ENCODE measurements around the gene USP30. TPM values are rescaled to one million over a fixed set of nuclear protein-coding genes. Genes with fewer than 3 reads are reported as not detected.

USP30 gene, protein sequence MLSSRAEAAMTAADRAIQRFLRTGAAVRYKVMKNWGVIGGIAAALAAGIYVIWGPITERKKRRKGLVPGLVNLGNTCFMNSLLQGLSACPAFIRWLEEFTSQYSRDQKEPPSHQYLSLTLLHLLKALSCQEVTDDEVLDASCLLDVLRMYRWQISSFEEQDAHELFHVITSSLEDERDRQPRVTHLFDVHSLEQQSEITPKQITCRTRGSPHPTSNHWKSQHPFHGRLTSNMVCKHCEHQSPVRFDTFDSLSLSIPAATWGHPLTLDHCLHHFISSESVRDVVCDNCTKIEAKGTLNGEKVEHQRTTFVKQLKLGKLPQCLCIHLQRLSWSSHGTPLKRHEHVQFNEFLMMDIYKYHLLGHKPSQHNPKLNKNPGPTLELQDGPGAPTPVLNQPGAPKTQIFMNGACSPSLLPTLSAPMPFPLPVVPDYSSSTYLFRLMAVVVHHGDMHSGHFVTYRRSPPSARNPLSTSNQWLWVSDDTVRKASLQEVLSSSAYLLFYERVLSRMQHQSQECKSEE
- total RNA-seq: 10 to 100 TPM; 11.4 to 11.8 TPM

- ChIA-PET CTCF (interaction anchor here (0.7 to 1.7 kb wide), 4 partner anchors 40 to 169 kb away, joined by 3 to 5 read pairs (median 4); partner anchors contain the start of gene ALKBH2), POLR2A (interaction anchor here (0.8 to 1.6 kb wide), 3 partner anchors 40 to 492 kb away, joined by 3 to 5 read pairs (median 4); partner anchors contain the start of genes ALKBH2, SART3 and SSH1)
- intact Hi-C loops (cut with micrococcal nuclease): loop anchor here (1.0 to 5.0 kb wide), 7 partner anchors 41 to 490 kb away; partner anchors contain the start of genes ALKBH2, ISCU, SSH1 and UNG
- peak; percentile 89 for DNase-seq
- peak within 1 kb of the TSS; percentile 89 for H3K4me3 Mint-ChIP-seq
- no peaks in the 10 kb centered on the region for H3K9me3 Mint-ChIP-seq
- H3K4me1 Mint-ChIP-seq (ENCODE audit: low read depth): peaks cover 15% of the 10 kb centered on the region
- peaks cover 4% of the 10 kb centered on the region for H3K36me3 Mint-ChIP-seq
- H3K27me3 Mint-ChIP-seq: no peaks in the 10 kb centered on the region
- peak within 1 kb of the TSS; percentile 97 for H3K27ac Mint-ChIP-seq
Observed at GRCh38 chr12:109052414-109053323, at the start of gene USP30. TSS of gene USP30 (plus strand) at chr12:109052576. CDS start at chr12:109052679, 103 bp downstream.

- Mint-ChIP-seq H3K9me3 (no peaks in the 10 kb centered on the region), H3K36me3 (no peaks in the 10 kb centered on the region)
- CTCF ChIA-PET: no interaction called here
Observed at GRCh38 chr12:109004017-109004416, 48.4 kb upstream of the USP30 start.

DNA sequence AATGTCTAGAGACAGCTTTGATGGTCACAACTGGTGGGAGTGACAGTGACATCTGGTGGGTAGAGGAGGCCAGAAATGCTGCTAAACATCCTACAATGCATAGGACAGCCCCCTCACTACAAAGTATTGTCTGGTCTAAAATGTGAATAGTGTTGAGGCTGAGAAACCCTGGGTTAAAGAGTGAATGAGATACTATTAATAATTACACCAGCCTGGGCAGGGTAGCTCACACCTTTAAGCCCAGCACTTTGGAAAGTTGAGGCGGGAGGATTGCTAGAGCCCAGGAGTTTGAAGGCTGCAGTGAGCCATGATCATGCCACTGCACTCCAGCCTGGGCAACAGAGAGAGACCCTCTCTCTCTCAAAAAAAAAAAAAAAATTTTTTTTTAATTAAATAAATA is 42.6 kb upstream of the USP30 start:
- Mint-ChIP-seq H3K27ac (no peak overlapping the region), H3K27me3 (peaks cover 12% of the 10 kb centered on the region), H3K4me1 (ENCODE audit: low read depth) (no peaks in the 10 kb centered on the region), H3K4me3 (no peak overlapping the region), H3K9me3 (no peaks in the 10 kb centered on the region), H3K36me3 (no peaks in the 10 kb centered on the region)
- intact Hi-C loops (cut with micrococcal nuclease): no loop called here
- CTCF ChIA-PET: interaction anchor here (1.5 kb wide), 1 partner anchor 102 kb away, joined by 3 read pairs; no protein-coding TSS in a partner anchor
- no peak for DNase-seq
- POLR2A ChIA-PET: no interaction called here

More at GRCh38 chr12:109004017-109004416, 48.4 kb upstream of the USP30 start:
- no peak for DNase-seq
- H3K27ac Mint-ChIP-seq: no peak overlapping the region
- no peak overlapping the region for H3K4me3 Mint-ChIP-seq
- no peaks in the 10 kb centered on the region for H3K4me1 Mint-ChIP-seq (ENCODE audit: low read depth)
- intact Hi-C loops (cut with micrococcal nuclease): no loop called here
- peaks cover 4% of the 10 kb centered on the region for H3K27me3 Mint-ChIP-seq
- POLR2A ChIA-PET: no interaction called here

DNA sequence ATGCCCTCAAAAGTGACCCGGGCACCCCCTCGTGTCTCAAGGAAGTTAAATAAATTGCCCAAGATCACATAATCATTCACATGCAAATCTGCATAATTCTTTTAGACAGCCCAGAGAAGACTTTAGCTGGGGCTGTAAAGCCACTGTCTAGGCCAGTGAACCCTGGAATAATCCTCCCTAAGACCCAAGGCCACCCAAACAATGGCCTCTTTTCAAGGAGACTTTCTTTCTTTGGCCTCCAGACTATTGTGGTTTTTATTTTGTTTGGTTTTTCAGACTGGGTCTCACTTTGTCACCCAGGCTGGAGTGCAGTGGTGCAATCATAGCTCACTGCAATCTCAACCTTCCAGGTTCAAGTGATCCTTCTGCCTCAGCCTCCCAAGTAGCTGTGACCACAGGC is 42.1 kb upstream of the USP30 start:
- no peaks in the 10 kb centered on the region for H3K4me1 Mint-ChIP-seq (ENCODE audit: low read depth)
- H3K27ac Mint-ChIP-seq: no peak overlapping the region
- H3K4me3 Mint-ChIP-seq: no peak overlapping the region
- intact Hi-C loops (cut with micrococcal nuclease): no loop called here
- no peaks in the 10 kb centered on the region for H3K36me3 Mint-ChIP-seq
- ChIA-PET CTCF (interaction anchor here (1.5 kb wide), 1 partner anchor 102 kb away, joined by 3 read pairs; no protein-coding TSS in a partner anchor), POLR2A (no interaction called here)
- no peaks in the 10 kb centered on the region for H3K9me3 Mint-ChIP-seq
- peaks cover 16% of the 10 kb centered on the region for H3K27me3 Mint-ChIP-seq
- DNase-seq: no peak

DNA sequence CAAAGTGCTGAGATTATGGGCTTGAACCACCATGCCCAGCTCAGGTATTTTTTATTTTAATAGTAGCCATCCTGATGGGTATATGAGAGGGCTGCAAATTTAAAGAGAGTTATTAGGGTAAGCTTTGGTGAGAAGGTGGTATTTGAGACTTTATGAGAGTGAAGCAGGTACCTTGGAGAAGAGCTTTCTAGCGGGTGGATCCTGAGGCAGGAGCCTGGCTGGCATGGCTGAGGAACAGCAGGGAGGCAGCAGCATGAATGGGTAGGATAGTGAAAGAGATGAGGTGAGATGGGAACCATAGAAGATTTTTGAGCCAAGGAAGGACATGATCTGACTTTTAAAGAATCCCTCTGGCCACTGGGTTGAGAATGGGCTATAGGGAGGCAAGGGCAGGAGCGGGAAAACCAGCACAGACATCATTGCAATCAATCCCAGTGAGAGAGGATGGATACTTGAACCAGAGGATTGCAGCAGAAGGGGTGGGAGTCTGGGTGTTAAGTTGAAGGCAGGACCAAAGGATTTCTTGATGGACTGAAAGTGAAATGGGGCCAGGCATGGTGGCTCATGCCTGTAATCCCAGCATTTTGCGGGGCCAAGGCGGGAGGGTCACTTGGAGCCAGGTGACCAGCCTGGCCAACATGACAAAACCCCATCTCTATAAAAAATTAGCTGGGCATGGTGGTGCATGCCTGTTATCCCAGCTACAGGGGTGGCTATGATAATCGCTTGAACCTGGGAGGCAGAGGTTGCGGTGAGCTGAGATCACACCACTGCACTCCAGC is 37.2 kb upstream of the USP30 start:
- POLR2A ChIA-PET: no interaction called here
- Mint-ChIP-seq H3K36me3 (no peaks in the 10 kb centered on the region), H3K4me1 (ENCODE audit: low read depth) (no peaks in the 10 kb centered on the region), H3K27ac (no peak overlapping the region), H3K27me3 (peaks cover 23% of the 10 kb centered on the region), H3K9me3 (no peaks in the 10 kb centered on the region), H3K4me3 (no peak overlapping the region)
- no peak for DNase-seq
- intact Hi-C loops (cut with micrococcal nuclease): no loop called here
- CTCF ChIA-PET: no interaction called here

DNA sequence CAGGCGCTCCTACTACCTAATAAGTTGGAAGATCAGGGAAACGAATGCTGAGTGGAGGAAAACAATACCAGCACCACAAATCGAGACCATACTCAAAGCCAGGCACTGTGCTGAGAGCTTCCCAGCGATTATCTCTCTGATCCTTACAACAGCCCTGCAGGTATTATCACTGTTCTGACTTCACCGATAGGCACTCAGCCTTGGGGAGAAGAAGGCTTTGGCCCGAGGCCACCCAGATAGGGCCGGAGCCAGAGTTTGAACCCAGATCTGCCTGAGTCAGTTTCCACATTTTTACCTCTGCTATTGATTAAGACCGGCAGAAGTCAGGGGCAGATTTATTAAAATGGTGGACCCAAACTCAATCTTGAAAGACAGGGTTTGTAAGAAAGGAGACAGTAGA is 36.4 kb upstream of the USP30 start:
- Mint-ChIP-seq H3K4me1 (ENCODE audit: low read depth) (peaks cover 4% of the 10 kb centered on the region), H3K27me3 (peaks cover 30% of the 10 kb centered on the region), H3K27ac (no peak overlapping the region), H3K36me3 (no peaks in the 10 kb centered on the region), H3K9me3 (no peaks in the 10 kb centered on the region), H3K4me3 (no peak overlapping the region)
- intact Hi-C loops (cut with micrococcal nuclease): no loop called here
- POLR2A ChIA-PET: no interaction called here
- CTCF ChIA-PET: no interaction called here
- DNase-seq: no peak

DNA sequence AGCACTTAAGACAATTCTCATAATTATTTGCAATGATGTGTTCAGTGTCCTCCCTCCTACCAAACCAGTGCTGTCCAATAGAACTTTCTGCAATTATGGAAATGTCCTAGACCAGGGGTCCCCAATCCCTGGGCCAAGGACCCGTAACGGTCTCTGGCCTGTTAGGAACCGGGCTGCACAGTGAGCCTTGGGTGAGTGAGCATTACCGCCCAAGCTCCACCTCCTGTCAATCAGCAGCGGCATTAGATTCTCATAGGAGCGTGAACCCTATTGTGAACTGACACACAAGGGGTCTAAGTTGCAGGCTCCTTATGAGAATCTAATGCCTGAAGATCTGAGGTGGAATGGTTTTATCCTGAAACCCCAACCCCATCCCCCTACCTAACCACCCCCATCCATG is 35.4 kb upstream of the USP30 start:
- Mint-ChIP-seq H3K27me3 (peaks cover 30% of the 10 kb centered on the region), H3K4me1 (ENCODE audit: low read depth) (peaks cover 6% of the 10 kb centered on the region), H3K4me3 (no peak overlapping the region), H3K36me3 (no peaks in the 10 kb centered on the region), H3K27ac (no peak overlapping the region), H3K9me3 (no peaks in the 10 kb centered on the region)
- intact Hi-C loops (cut with micrococcal nuclease): no loop called here
- no peak for DNase-seq
- ChIA-PET CTCF (no interaction called here), POLR2A (no interaction called here)

- Mint-ChIP-seq H3K27ac (no peak overlapping the region), H3K9me3 (no peaks in the 10 kb centered on the region), H3K36me3 (no peaks in the 10 kb centered on the region), H3K4me1 (ENCODE audit: low read depth) (peaks cover 6% of the 10 kb centered on the region), H3K4me3 (no peak overlapping the region), H3K27me3 (peaks cover 38% of the 10 kb centered on the region)
- ChIA-PET POLR2A (no interaction called here), CTCF (no interaction called here)
- intact Hi-C loops (cut with micrococcal nuclease): no loop called here
- no peak for DNase-seq
Observed at GRCh38 chr12:109018296-109018695, 34.1 kb upstream of the USP30 start.

- Mint-ChIP-seq H3K27ac (no peak overlapping the region), H3K9me3 (no peaks in the 10 kb centered on the region), H3K4me3 (no peak overlapping the region), H3K27me3 (peaks cover 31% of the 10 kb centered on the region), H3K4me1 (ENCODE audit: low read depth) (peaks cover 6% of the 10 kb centered on the region), H3K36me3 (no peaks in the 10 kb centered on the region)
- ChIA-PET CTCF (interaction anchor here (1.6 kb wide), 1 partner anchor 73 kb away, joined by 6 read pairs; the partner anchor contains the start of gene ALKBH2), POLR2A (no interaction called here)
- DNase-seq: no peak
- intact Hi-C loops (cut with micrococcal nuclease): no loop called here
Observed at GRCh38 chr12:109020146-109020795, 32.1 kb upstream of the USP30 start.

GRCh38 chr12:109020796-109021380 is 31.5 kb upstream of the USP30 start, which contains the start of gene SVOP:
TSS of gene SVOP (minus strand) at chr12:109021068. CDS start at chr12:109020868, 200 bp downstream.
- POLR2A ChIA-PET: no interaction called here
- intact Hi-C loops (cut with micrococcal nuclease): no loop called here
- H3K4me3 Mint-ChIP-seq: no peak within 1 kb of the TSS

GRCh38 chr12:109027767-109028166 is 24.6 kb upstream of the USP30 start:
- Mint-ChIP-seq H3K9me3 (no peaks in the 10 kb centered on the region), H3K27ac (no peak overlapping the region), H3K27me3 (peaks cover 12% of the 10 kb centered on the region), H3K4me1 (ENCODE audit: low read depth) (no peaks in the 10 kb centered on the region), H3K36me3 (no peaks in the 10 kb centered on the region), H3K4me3 (no peak overlapping the region)
- CTCF ChIA-PET: no interaction called here
- POLR2A ChIA-PET: no interaction called here
- DNase-seq: no peak
- intact Hi-C loops (cut with micrococcal nuclease): no loop called here

More at GRCh38 chr12:109020796-109021380, 31.5 kb upstream of the USP30 start, which contains the start of gene SVOP:
- DNase-seq: peak; percentile 52
- Mint-ChIP-seq H3K4me1 (ENCODE audit: low read depth) (peaks cover 6% of the 10 kb centered on the region), H3K9me3 (no peaks in the 10 kb centered on the region), H3K36me3 (no peaks in the 10 kb centered on the region), H3K27ac (no peak within 1 kb of the TSS), H3K27me3 (peaks cover 27% of the 10 kb centered on the region)
- CTCF ChIA-PET: interaction anchor here (1.6 kb wide), 1 partner anchor 72 kb away, joined by 6 read pairs; the partner anchor contains the start of gene ALKBH2

All from activated CD4-positive, alpha-beta memory T cell treated with anti-CD3 and anti-CD28 coated beads for 36 hours (primary cell).